Glomerular visceral epithelial cell (primary cell): ENCODE results near the gene ARHGAP10.
A peak's percentile ranks its signal among the peaks of the same experiment; 100 is the strongest.
"Not testable (repeated sequence)": the region's sequence is repeated elsewhere in the genome, so short reads cannot be mapped to it uniquely, and the experiment has no call there.

Experiments used
- DNase-seq: peaks from one replicate; pipeline ENCODE4 v3.0.0-alpha.2; 2016; ENCODE audit errors: extremely low spot score

The ARHGAP10 gene

GRCh38 chr4:147901388-147901787 is 169.5 kb downstream of the ARHGAP10 start:
- no peak for DNase-seq

- DNase-seq, result no peak
Measured at GRCh38 chr4:147901916-147902315, 170.0 kb downstream of the ARHGAP10 start.

GRCh38 chr4:147909225-147909624 is 177.3 kb downstream of the ARHGAP10 start:
- no peak for DNase-seq

GRCh38 chr4:147910315-147910714 is 178.4 kb downstream of the ARHGAP10 start:
- DNase-seq, result no peak

GRCh38 chr4:147912106-147912505 is 180.2 kb downstream of the ARHGAP10 start:
- not testable (repeated sequence) for DNase-seq

GRCh38 chr4:147913137-147913536 is 181.2 kb downstream of the ARHGAP10 start:
- no peak for DNase-seq

GRCh38 chr4:147916351-147916750 is 184.5 kb downstream of the ARHGAP10 start:
- no peak for DNase-seq

- DNase-seq, result no peak
Measured at GRCh38 chr4:147923381-147923780, 191.5 kb downstream of the ARHGAP10 start.

GRCh38 chr4:147923854-147924253 is 192.0 kb downstream of the ARHGAP10 start:
- DNase-seq, result no peak

- peak; percentile 41 for DNase-seq
Measured at GRCh38 chr4:147924604-147925412, 192.9 kb downstream of the ARHGAP10 start.

- no peak for DNase-seq
Measured at GRCh38 chr4:147927377-147928137, 195.7 kb downstream of the ARHGAP10 start.

- no peak for DNase-seq
Measured at GRCh38 chr4:147928400-147928799, 196.5 kb downstream of the ARHGAP10 start.

- DNase-seq, result no peak
Measured at GRCh38 chr4:147929746-147930145, 197.9 kb downstream of the ARHGAP10 start.

- DNase-seq, result no peak
Measured at GRCh38 chr4:147933316-147933715, 201.4 kb downstream of the ARHGAP10 start.

- no peak for DNase-seq
Measured at GRCh38 chr4:147933779-147934178, 201.9 kb downstream of the ARHGAP10 start.

- no peak for DNase-seq
Measured at GRCh38 chr4:147938496-147938895, 206.6 kb downstream of the ARHGAP10 start.

GRCh38 chr4:147940171-147940570 is 208.3 kb downstream of the ARHGAP10 start:
- no peak for DNase-seq

GRCh38 chr4:147941373-147941772 is 209.5 kb downstream of the ARHGAP10 start:
- DNase-seq, result no peak

GRCh38 chr4:147942729-147943128 is 210.8 kb downstream of the ARHGAP10 start:
- no peak for DNase-seq

GRCh38 chr4:147943159-147943638 is 211.3 kb downstream of the ARHGAP10 start:
- DNase-seq, result no peak

- DNase-seq, result no peak
Measured at GRCh38 chr4:147944249-147944648, 212.4 kb downstream of the ARHGAP10 start.

GRCh38 chr4:147944670-147945260 is 212.9 kb downstream of the ARHGAP10 start:
- no peak for DNase-seq
